ENCODE results near the gene GMDS. TPM values are rescaled to one million over a fixed set of nuclear protein-coding genes. Genes with fewer than 3 reads are reported as not detected.

The GMDS gene
- total and polyA plus RNA-seq, 7 donors, result 2.8 to 6.6 (median 4.7) TPM

DNA sequence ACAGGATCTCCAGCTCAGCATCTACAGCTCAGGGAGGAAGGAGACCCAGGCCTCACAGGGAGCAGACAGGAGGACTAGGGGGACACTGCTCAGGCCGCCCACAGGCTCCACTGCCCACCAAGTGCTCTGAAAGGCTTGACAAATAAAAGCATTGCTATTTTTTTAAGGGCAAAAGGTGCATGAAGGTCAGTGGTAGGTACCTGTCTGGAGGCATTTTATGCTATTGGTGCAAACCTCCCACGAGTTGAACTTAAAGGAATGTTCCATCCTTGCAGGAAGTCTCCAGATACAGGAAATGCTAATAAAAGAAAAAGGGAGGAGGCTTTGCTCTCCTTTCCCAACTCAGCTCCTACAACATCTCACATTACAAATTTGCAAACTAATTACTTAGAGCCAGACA lies 407.6 kb downstream of the GMDS start:
- Histone ChIP-seq H3K36me3 (ENCODE audit: insufficient read depth in 1 of 2, low read depth in 1 of 2) (no peaks in the 10 kb centered on the region), H3K27ac (no peak overlapping the region), H3K4me1 (no peaks in the 10 kb centered on the region), H3K9me3 (no peaks in the 10 kb centered on the region), H3K27me3 (ENCODE audit: insufficient read depth in 3 of 3, low read length in 2 of 3) (peaks cover 0 to 1% (median 0%) of the 10 kb centered on the region in 3 donors), H3K4me3 (no peak overlapping the region)
- ATAC-seq (no peak), DNase-seq (no peak)
- 68 to 74% (median 70%) methylated on average over 2 of the region's 2 CpGs for WGBS, 3 donors
- intact Hi-C loops (cut with DNase I), result no loop called here
- TF ChIP-seq, protein P1, sequence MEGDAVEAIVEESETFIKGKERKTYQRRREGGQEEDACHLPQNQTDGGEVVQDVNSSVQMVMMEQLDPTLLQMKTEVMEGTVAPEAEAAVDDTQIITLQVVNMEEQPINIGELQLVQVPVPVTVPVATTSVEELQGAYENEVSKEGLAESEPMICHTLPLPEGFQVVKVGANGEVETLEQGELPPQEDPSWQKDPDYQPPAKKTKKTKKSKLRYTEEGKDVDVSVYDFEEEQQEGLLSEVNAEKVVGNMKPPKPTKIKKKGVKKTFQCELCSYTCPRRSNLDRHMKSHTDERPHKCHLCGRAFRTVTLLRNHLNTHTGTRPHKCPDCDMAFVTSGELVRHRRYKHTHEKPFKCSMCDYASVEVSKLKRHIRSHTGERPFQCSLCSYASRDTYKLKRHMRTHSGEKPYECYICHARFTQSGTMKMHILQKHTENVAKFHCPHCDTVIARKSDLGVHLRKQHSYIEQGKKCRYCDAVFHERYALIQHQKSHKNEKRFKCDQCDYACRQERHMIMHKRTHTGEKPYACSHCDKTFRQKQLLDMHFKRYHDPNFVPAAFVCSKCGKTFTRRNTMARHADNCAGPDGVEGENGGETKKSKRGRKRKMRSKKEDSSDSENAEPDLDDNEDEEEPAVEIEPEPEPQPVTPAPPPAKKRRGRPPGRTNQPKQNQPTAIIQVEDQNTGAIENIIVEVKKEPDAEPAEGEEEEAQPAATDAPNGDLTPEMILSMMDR (IDR thresholded peaks at IDR 0.05), result no peak

DNA sequence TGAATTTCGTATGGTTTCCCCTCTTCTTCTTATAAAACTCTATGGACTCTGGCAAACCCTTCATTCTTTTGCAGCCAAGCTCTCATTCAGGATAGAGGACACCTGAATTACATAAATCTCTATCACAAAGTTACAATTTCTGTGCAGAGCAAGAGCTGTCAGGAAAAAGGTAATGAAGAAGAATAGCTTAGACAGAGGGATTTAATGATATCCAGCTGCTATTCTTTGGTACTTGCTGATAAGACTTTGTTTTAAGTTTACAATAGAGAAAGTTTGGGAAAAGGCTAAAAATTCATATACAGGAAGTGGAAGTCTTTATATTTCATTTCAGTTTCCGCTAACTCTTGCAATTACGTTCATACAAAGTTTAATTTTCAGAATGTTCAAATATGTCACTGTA lies 408.7 kb downstream of the GMDS start:
- no peaks in the 10 kb centered on the region for H3K9me3 ChIP-seq
- H3K36me3 ChIP-seq (ENCODE audit: insufficient read depth in 1 of 2, low read depth in 1 of 2), result no peaks in the 10 kb centered on the region
- no peak overlapping the region for H3K4me3 ChIP-seq
- no peaks in the 10 kb centered on the region for H3K4me1 ChIP-seq
- H3K27me3 ChIP-seq (ENCODE audit: insufficient read depth in 3 of 3, low read length in 2 of 3), result peaks cover 0 to 1% (median 0%) of the 10 kb centered on the region in 3 donors
- 90 to 96% (median 94%) methylated on average over 3 of the region's 3 CpGs for WGBS, 3 donors
- DNase-seq, result no peak
- intact Hi-C loops (cut with DNase I), result no loop called here
- ATAC-seq, result no peak
- TF ChIP-seq, protein P1 (IDR thresholded peaks at IDR 0.05), result no peak
- no peak overlapping the region for H3K27ac ChIP-seq

DNA sequence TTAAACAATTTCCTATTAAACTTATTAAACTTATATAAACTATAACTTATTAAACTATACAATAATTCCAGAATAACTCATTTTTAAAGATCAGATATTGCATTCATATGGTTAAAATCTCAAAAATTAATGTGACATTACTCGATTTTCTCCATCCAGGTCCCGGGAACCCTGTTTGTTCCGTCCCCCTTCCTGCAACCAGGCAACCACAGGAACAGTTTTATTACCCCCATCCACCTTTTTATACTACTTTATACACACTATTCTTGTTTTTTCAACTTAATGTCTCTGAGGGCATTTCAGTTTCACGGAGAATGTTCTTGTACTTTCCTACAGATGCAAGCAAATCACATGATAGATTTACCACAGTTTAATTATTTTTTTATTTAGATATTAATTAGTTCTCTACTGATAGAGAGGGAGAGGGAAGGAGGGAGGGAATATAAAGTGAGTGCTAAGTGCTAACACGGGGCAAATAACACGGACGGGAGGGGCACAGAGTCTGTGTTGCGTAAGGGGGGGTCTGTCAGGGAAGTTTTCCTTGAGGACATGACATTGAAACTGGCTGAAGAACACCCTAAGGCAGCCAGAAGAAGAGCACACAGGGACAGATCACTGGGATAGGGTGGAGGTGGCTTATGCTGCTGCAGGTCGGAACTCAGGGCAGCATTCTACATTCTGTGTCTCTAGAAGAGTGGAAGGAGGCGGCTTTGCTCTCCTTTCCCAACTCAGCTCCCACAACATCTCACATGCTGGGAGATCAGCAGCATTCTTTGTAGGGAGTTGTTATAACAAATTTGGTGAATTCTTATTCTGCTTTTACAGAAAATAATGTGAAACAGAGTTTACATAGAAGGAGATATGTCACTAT lies 410.5 kb downstream of the GMDS start:
- Histone ChIP-seq H3K27ac (no peak overlapping the region), H3K4me3 (no peak overlapping the region), H3K4me1 (no peaks in the 10 kb centered on the region), H3K36me3 (ENCODE audit: insufficient read depth in 1 of 2, low read depth in 1 of 2) (no peaks in the 10 kb centered on the region), H3K27me3 (ENCODE audit: insufficient read depth in 3 of 3, low read length in 2 of 3) (peaks cover 0 to 1% (median 0%) of the 10 kb centered on the region in 3 donors), H3K9me3 (no peaks in the 10 kb centered on the region)
- TF ChIP-seq, protein P1 (IDR thresholded peaks at IDR 0.05), result no peak
- 90 to 92% (median 91%) methylated on average over 10 of the region's 10 CpGs for WGBS, 3 donors
- intact Hi-C loops (cut with DNase I), result no loop called here
- no peak for ATAC-seq
- no peak for DNase-seq

DNA sequence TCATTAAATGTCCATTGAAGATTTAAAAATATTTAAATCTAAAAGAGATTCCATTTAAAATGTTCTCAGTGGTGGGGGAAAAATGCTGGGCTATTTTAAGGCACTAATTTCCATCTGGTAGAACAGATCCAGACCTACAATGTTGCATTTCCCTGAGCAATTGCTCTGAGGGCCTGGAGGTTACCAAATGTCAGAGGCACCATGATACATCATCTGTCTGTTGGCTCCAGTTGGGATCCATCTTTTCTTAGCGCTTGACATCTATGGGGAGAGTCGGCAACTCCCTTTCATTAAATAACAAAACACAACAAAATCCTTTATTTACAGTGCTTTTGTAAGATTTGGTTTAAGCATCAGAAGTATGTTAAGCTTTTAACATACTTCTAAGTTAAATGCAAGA lies 411.2 kb downstream of the GMDS start:
- H3K9me3 ChIP-seq, result no peaks in the 10 kb centered on the region
- H3K4me3 ChIP-seq, result no peak overlapping the region
- DNase-seq (no peak), ATAC-seq (no peak)
- intact Hi-C loops (cut with DNase I), result no loop called here
- WGBS, 3 donors, result 76 to 92% (median 89%) methylated on average over 2 of the region's 2 CpGs
- no peaks in the 10 kb centered on the region for H3K4me1 ChIP-seq
- no peaks in the 10 kb centered on the region for H3K36me3 ChIP-seq (ENCODE audit: insufficient read depth in 1 of 2, low read depth in 1 of 2)
- H3K27ac ChIP-seq, result no peak overlapping the region
- peaks cover 0 to 1% (median 0%) of the 10 kb centered on the region in 3 donors for H3K27me3 ChIP-seq (ENCODE audit: insufficient read depth in 3 of 3, low read length in 2 of 3)
- TF ChIP-seq, protein P1 (IDR thresholded peaks at IDR 0.05), result no peak

Data from psoas muscle (tissue), 8 donors.